OCI-LY3 (cell line): ENCODE data around the gene AGPAT4.

Experiments used
- CTCF ChIP-seq: fragments of 200-600, 300-600 bp; sonication (generic); IDR thresholded peaks from 2 replicates; pipeline ENCODE4 v1.5.1; 2014; ENCODE audit warnings: antibody characterized with exemption, low read length, low read depth
- EZH2phosphoT487 ChIP-seq: fragments of 200-600 bp; shearing (Covaris generic); IDR thresholded peaks from 2 replicates; pipeline ENCODE4 v1.6.1; 2018; ENCODE audit warnings: antibody characterized with exemption, mixed run types, low read depth

GRCh38 chr6:161133963-161134362, 139.9 kb downstream of the AGPAT4 start:
- TF ChIP-seq CTCF (no peak), EZH2phosphoT487 (no peak)
